Astrocyte of the spinal cord (primary cell): ENCODE measurements around the gene STPG3.

Source experiments
- DNase-seq: peaks from one replicate; pipeline ENCODE4 v3.0.0; 2011; ENCODE audit warnings: low read depth, low spot score
- H3K4me3 ChIP-seq: 2 replicates; pipeline ENCODE4 v1.5.1; 2011; ENCODE audit warnings: low read depth, mild to moderate bottlenecking, low read length, moderate library complexity
- CTCF ChIP-seq: IDR thresholded peaks from 2 replicates; pipeline ENCODE4 v1.5.1; 2012; ENCODE audit warnings: low read depth, mild to moderate bottlenecking, low read length, inconsistent platforms
- in situ Hi-C: cut with HindIII; loops from 2 replicates; pipeline ENCODE4 v1.10.0; 2017; ENCODE audit warnings: low sequenced_read_pairs

Gene STPG3

GRCh38 chr9:137243626-137244485, 7.2 kb upstream of the STPG3 start:
- no peak for DNase-seq
- no peak for TF ChIP-seq CTCF
- in situ Hi-C loops, result no loop called here
- no peak overlapping the region for H3K4me3 ChIP-seq

- DNase-seq, result no peak
- in situ Hi-C loops, result no loop called here
- no peak for TF ChIP-seq CTCF
- no peak overlapping the region for H3K4me3 ChIP-seq
Measured at GRCh38 chr9:137244486-137245449, 6.3 kb upstream of the STPG3 start.

- no peak for TF ChIP-seq CTCF
- in situ Hi-C loops, result no loop called here
- H3K4me3 ChIP-seq, result no peak overlapping the region
Measured at GRCh38 chr9:137245450-137246421, 5.3 kb upstream of the STPG3 start.

GRCh38 chr9:137247135-137247915, 3.8 kb upstream of the STPG3 start:
- H3K4me3 ChIP-seq, result no peak overlapping the region
- in situ Hi-C loops, result no loop called here

More at GRCh38 chr9:137245450-137246421, 5.3 kb upstream of the STPG3 start:
- DNase-seq, result no peak

GRCh38 chr9:137247916-137248175, 3.2 kb upstream of the STPG3 start:
- no peak for DNase-seq
- no peak overlapping the region for H3K4me3 ChIP-seq
- TF ChIP-seq CTCF, result no peak
- in situ Hi-C loops, result no loop called here

More at GRCh38 chr9:137247135-137247915, 3.8 kb upstream of the STPG3 start:
- TF ChIP-seq CTCF, result no peak
- DNase-seq, result no peak
